ENCODE measurements around the gene PPP1R14B.

Gene PPP1R14B

GRCh38 chr11:64246871-64247728 lies at the start of gene PPP1R14B:
Gene PPP1R14B, minus strand, starts transcription at chr11:64246943. Its CDS starts 270 bp downstream, at chr11:64246673.
- peak; percentile 91 for DNase-seq (ENCODE audit: low spot score)
- TF ChIP-seq CTCF (IDR thresholded peaks at IDR 0.05; ENCODE audit: extremely low read depth, missing control alignments), result no peak

GRCh38 chr11:64296236-64296635 lies 49.5 kb upstream of the PPP1R14B start:
- DNase-seq (ENCODE audit: low spot score), result no peak
- no peak for TF ChIP-seq CTCF (IDR thresholded peaks at IDR 0.05; ENCODE audit: extremely low read depth, missing control alignments)

- no peak for DNase-seq (ENCODE audit: low spot score)
- TF ChIP-seq CTCF (IDR thresholded peaks at IDR 0.05; ENCODE audit: extremely low read depth, missing control alignments), result no peak
Measured at GRCh38 chr11:64295760-64296159, 49.0 kb upstream of the PPP1R14B start.

GRCh38 chr11:64294774-64295173 lies 48.0 kb upstream of the PPP1R14B start:
- no peak for DNase-seq (ENCODE audit: low spot score)
- TF ChIP-seq CTCF (IDR thresholded peaks at IDR 0.05; ENCODE audit: extremely low read depth, missing control alignments), result no peak

GRCh38 chr11:64292460-64293254 lies 45.9 kb upstream of the PPP1R14B start:
- DNase-seq (ENCODE audit: low spot score), result peak; percentile 51
- no peak for TF ChIP-seq CTCF (IDR thresholded peaks at IDR 0.05; ENCODE audit: extremely low read depth, missing control alignments)

- TF ChIP-seq CTCF (IDR thresholded peaks at IDR 0.05; ENCODE audit: extremely low read depth, missing control alignments), result no peak
- DNase-seq (ENCODE audit: low spot score), result no peak
Measured at GRCh38 chr11:64291752-64292459, 45.2 kb upstream of the PPP1R14B start.
